HEK293 (cell line): ENCODE data around the gene MUC12.

Source experiments
- CTCF ChIA-PET: fragments of 350-600 bp; formaldehyde crosslinking; extraction: SDS; loops from one replicate; lab custom pipeline; 2021; ENCODE audit warnings: antibody characterized with exemption; lab: Yijun Ruan, JAX
- POLR2A ChIA-PET: fragments of 300-600 bp; formaldehyde crosslinking; extraction: SDS; loops from one replicate; lab custom pipeline; 2020; ENCODE audit warnings: antibody characterized with exemption, inconsistent platforms; lab: Yijun Ruan, JAX
- H3K27ac ChIP-seq: fragments of 200-500 bp; sonication (Bioruptor generic); 2 replicates; pipeline ENCODE4 v1.5.1; 2014; ENCODE audit warnings: low read depth, low read length, control low read depth, inconsistent platforms; ENCODE audit errors: extremely low read depth
- H3K36me3 ChIP-seq, 2 experiments: fragments of 200-500 bp in 1 of 2; sonication (Bioruptor generic) in 1 of 2; 1 replicate in 1 of 2; 2 replicates in 1 of 2; pipeline ENCODE4 v1.5.1; 2014 to 2017; ENCODE audit warnings: inconsistent platforms in 2 of 2, low read length in 2 of 2; ENCODE audit not compliant: control insufficient read depth in 2 of 2, insufficient read depth in 1 of 2
- H3K4me1 ChIP-seq: fragments of 200-500 bp; sonication (Bioruptor generic); 2 replicates; pipeline ENCODE4 v1.5.1; 2014; ENCODE audit warnings: mild to moderate bottlenecking, low read length, inconsistent platforms; ENCODE audit not compliant: control insufficient read depth, insufficient read depth
- H3K4me3 ChIP-seq: 2 replicates; pipeline ENCODE4 v1.5.1; 2011; ENCODE audit warnings: low read depth, mild to moderate bottlenecking, control low read depth, low read length, moderate library complexity
- H3K9me3 ChIP-seq: fragments of 200-500 bp; sonication (Bioruptor generic); 2 replicates; pipeline ENCODE4 v1.5.1; 2014; ENCODE audit warnings: low read depth, low read length, inconsistent platforms; ENCODE audit not compliant: control insufficient read depth, insufficient read depth
- EGR2 ChIP-seq: fragments of 450-650 bp; formaldehyde crosslinking; IDR thresholded peaks from 2 replicates; pipeline ENCODE4 v1.5.1; 2016; ENCODE audit warnings: low read depth, missing biosample characterization, missing genetic modification characterization
- GLIS1 ChIP-seq: fragments of 450-650 bp; formaldehyde crosslinking; IDR thresholded peaks from 2 replicates; pipeline ENCODE4 v1.5.1; 2016; ENCODE audit warnings: missing biosample characterization, missing genetic modification characterization
- ZFHX2 ChIP-seq: fragments of 450-650 bp; formaldehyde crosslinking; conservative IDR thresholded peaks from 2 replicates; pipeline ENCODE4 v1.5.1; 2016; ENCODE audit warnings: missing biosample characterization, missing genetic modification characterization
- ZFP3 ChIP-seq: fragments of 450-650 bp; formaldehyde crosslinking; IDR thresholded peaks from 2 replicates; pipeline ENCODE4 v1.5.1; 2016; ENCODE audit warnings: low read depth, missing biosample characterization, missing genetic modification characterization
- ZFP37 ChIP-seq: fragments of 450-650 bp; formaldehyde crosslinking; IDR thresholded peaks from 2 replicates; pipeline ENCODE4 v1.5.1; 2016; ENCODE audit warnings: missing biosample characterization, missing genetic modification characterization
- ZNF121 ChIP-seq: fragments of 450-650 bp; formaldehyde crosslinking; IDR thresholded peaks from 2 replicates; pipeline ENCODE4 v1.5.1; 2016; ENCODE audit warnings: missing biosample characterization, missing genetic modification characterization
- ZNF138 ChIP-seq: fragments of 450-650 bp; formaldehyde crosslinking; IDR thresholded peaks from 2 replicates; pipeline ENCODE4 v1.5.1; 2016; ENCODE audit warnings: missing biosample characterization, missing genetic modification characterization, borderline replicate concordance
- ZNF18 ChIP-seq: fragments of 450-650 bp; formaldehyde crosslinking; IDR thresholded peaks from 2 replicates; pipeline ENCODE4 v1.5.1; 2016; ENCODE audit warnings: missing biosample characterization, missing genetic modification characterization
- ZNF223 ChIP-seq: fragments of 450-650 bp; formaldehyde crosslinking; IDR thresholded peaks from 2 replicates; pipeline ENCODE4 v1.5.1; 2016; ENCODE audit warnings: missing biosample characterization, missing genetic modification characterization
- ZNF23 ChIP-seq: fragments of 450-650 bp; formaldehyde crosslinking; IDR thresholded peaks from 2 replicates; pipeline ENCODE4 v1.5.1; 2016; ENCODE audit warnings: missing biosample characterization, missing genetic modification characterization, borderline replicate concordance
- ZNF398 ChIP-seq: fragments of 450-650 bp; formaldehyde crosslinking; IDR thresholded peaks from 2 replicates; pipeline ENCODE4 v1.5.1; 2017; ENCODE audit warnings: missing biosample characterization, missing genetic modification characterization
- ZNF529 ChIP-seq: fragments of 450-650 bp; formaldehyde crosslinking; IDR thresholded peaks from 2 replicates; pipeline ENCODE4 v1.5.1; 2017; ENCODE audit warnings: missing genetic modification characterization, missing biosample characterization; ENCODE audit not compliant: insufficient replicate concordance
- ZNF558 ChIP-seq: fragments of 450-650 bp; formaldehyde crosslinking; IDR thresholded peaks from 2 replicates; pipeline ENCODE4 v1.5.1; 2016; ENCODE audit warnings: missing biosample characterization, missing genetic modification characterization
- ZNF596 ChIP-seq: fragments of 450-650 bp; IDR thresholded peaks from 2 replicates; pipeline ENCODE4 v1.5.0; 2018; ENCODE audit warnings: missing biosample characterization, mild to moderate bottlenecking, missing genetic modification characterization, moderate library complexity
- ZNF629 ChIP-seq: fragments of 450-650 bp; formaldehyde crosslinking; IDR thresholded peaks from 2 replicates; pipeline ENCODE4 v1.5.1; 2017; ENCODE audit warnings: missing biosample characterization, missing genetic modification characterization
- ZNF660 ChIP-seq: fragments of 450-650 bp; IDR thresholded peaks from 2 replicates; pipeline ENCODE4 v1.5.1; 2018; ENCODE audit warnings: missing biosample characterization, mild to moderate bottlenecking, missing genetic modification characterization

MUC12 gene

GRCh38 chr7:100951172-100951571, 18.2 kb upstream of the MUC12 start (continued):
- 0 out of 2 replicates have a peak, but pooled peaks have one; percentile 13 for TF ChIP-seq GLIS1 (tag by site-specific recombination)
- TF ChIP-seq ZNF660 (tag by site-specific recombination): no peak
- TF ChIP-seq ZNF18 (tag by site-specific recombination): peak; percentile 80
- TF ChIP-seq ZNF398 (tag by site-specific recombination): peak; percentile 88

GRCh38 chr7:100951888-100952560, 17.3 kb upstream of the MUC12 start:
- H3K4me1 ChIP-seq: no peaks in the 10 kb centered on the region
- H3K4me3 ChIP-seq: no peak overlapping the region
- ChIA-PET POLR2A (interaction anchor here (0.5 kb wide), 1 partner anchor 720 kb away, joined by 4 read pairs; no protein-coding TSS in a partner anchor), CTCF (interaction anchor here (0.6 to 1.1 kb wide), 3 partner anchors 14 to 298 kb away, joined by 3 to 4 read pairs (median 3); no protein-coding TSS in a partner anchor)
- H3K9me3 ChIP-seq: no peaks in the 10 kb centered on the region
- H3K36me3 ChIP-seq: no peaks in the 10 kb centered on the region
- TF ChIP-seq ZNF529: no peak
- TF ChIP-seq ZNF596 (tag by site-specific recombination): no peak
- TF ChIP-seq ZNF223: no peak
- no peak for TF ChIP-seq ZFHX2
- no peak for TF ChIP-seq ZNF138 (tag by site-specific recombination)
- TF ChIP-seq ZNF629 (tag by site-specific recombination): no peak
- TF ChIP-seq ZNF558: no peak
- H3K27ac ChIP-seq: no peak overlapping the region

- no peak overlapping the region for H3K4me3 ChIP-seq
- CTCF ChIA-PET: interaction anchor here (0.6 to 1.0 kb wide), 2 partner anchors 20 to 107 kb away, joined by 3 read pairs; no protein-coding TSS in a partner anchor
- H3K36me3 ChIP-seq: no peaks in the 10 kb centered on the region
- no peak overlapping the region for H3K27ac ChIP-seq
- POLR2A ChIA-PET: interaction anchor here (0.5 kb wide), 1 partner anchor 721 kb away, joined by 4 read pairs; no protein-coding TSS in a partner anchor
- no peaks in the 10 kb centered on the region for H3K9me3 ChIP-seq
- TF ChIP-seq ZNF23 (tag by site-specific recombination) (no peak), ZFP3 (tag by site-specific recombination) (no peak), ZFHX2 (peak; percentile 76), ZNF121 (tag by site-specific recombination) (no peak), ZFP37 (tag by site-specific recombination) (no peak), EGR2 (tag by site-specific recombination) (peak; percentile 88)
- H3K4me1 ChIP-seq: no peaks in the 10 kb centered on the region
These were observed 16.7 kb upstream of the MUC12 start for GRCh38 chr7:100952641-100953040.
